ENCODE measurements around the gene CABP4.

DNA sequence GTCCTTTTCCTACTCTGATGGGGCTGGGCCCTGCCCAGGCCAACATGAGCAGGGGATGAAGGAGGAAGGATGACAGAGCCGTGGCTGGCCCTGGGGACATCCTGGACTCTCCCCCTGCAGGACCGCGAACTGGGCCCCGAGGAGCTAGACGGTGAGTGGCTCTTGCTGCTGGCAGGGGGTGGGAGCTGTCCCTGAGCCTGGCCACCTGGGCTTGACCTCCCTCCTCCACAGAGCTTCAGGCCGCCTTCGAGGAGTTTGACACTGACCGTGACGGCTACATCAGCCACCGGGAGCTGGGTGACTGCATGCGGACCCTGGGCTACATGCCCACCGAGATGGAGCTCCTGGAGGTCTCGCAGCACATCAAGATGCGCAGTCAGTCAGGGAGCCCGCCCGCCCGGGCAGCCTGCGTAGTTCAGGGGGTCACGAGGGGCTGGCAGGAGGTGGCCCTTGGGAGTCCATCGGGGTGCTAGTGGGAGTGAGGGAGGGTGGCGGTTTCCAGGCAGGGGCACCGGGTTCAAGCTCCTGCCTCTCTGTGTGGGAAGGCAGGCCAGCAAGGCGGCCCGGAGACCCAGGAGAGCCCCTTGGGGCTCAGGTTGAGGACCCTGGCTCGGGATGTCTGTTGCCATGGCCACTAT lies 1.0 kb downstream of the CABP4 start:
- TF ChIP-seq, protein P1, sequence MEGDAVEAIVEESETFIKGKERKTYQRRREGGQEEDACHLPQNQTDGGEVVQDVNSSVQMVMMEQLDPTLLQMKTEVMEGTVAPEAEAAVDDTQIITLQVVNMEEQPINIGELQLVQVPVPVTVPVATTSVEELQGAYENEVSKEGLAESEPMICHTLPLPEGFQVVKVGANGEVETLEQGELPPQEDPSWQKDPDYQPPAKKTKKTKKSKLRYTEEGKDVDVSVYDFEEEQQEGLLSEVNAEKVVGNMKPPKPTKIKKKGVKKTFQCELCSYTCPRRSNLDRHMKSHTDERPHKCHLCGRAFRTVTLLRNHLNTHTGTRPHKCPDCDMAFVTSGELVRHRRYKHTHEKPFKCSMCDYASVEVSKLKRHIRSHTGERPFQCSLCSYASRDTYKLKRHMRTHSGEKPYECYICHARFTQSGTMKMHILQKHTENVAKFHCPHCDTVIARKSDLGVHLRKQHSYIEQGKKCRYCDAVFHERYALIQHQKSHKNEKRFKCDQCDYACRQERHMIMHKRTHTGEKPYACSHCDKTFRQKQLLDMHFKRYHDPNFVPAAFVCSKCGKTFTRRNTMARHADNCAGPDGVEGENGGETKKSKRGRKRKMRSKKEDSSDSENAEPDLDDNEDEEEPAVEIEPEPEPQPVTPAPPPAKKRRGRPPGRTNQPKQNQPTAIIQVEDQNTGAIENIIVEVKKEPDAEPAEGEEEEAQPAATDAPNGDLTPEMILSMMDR (IDR thresholded peaks at IDR 0.05) = no peak
- TF ChIP-seq EP300 (IDR thresholded peaks at IDR 0.05) = no peak
